K562 (cell line): ENCODE measurements around the gene AGO4. TPM values are rescaled to one million over a fixed set of nuclear protein-coding genes. Genes with fewer than 3 reads are reported as not detected.
"Not testable (repeated sequence)": the region's sequence is repeated elsewhere in the genome, so short reads cannot be mapped to it uniquely, and the experiment has no call there.

Experiments used
- ATAC-seq: fragments of 200-7000 bp; cut with Tn5 transposase; 3 replicates; pipeline ENCODE4 v1.9.1; 2020; ENCODE audit warnings: moderate library complexity
- BruUV-seq: library from RNA; stranded (reverse); fragments of 400-500 nt; replicated peaks from 2 replicates; lab custom pipeline; 2021; lab: Mats Ljungman, UMichigan
- CTCF ChIA-PET: fragments of 300-600 bp; formaldehyde crosslinking; extraction: SDS; loops from one replicate; lab custom pipeline; 2021; ENCODE audit warnings: low intra/inter-chr PET ratio; lab: Yijun Ruan, JAX
- POLR2A ChIA-PET: fragments of 300-600, 350-650 bp; sonication (Branson Sonifier 250); formaldehyde crosslinking; extraction: SDS; loops from one replicate; lab custom pipeline; 2021; ENCODE audit warnings: antibody characterized with exemption, inconsistent platforms; lab: Yijun Ruan, JAX
- DNase-seq, 4 experiments: peaks; one replicate each; pipeline versions ENCODE4 v3.0.0 to v3.0.0-alpha.2; 2011 to 2018; ENCODE audit warnings: low spot score in 3 of 4, mixed read lengths in 3 of 4; ENCODE audit errors: extremely low read depth in 1 of 4
- FAIRE-seq: peaks from 2 replicates; lab custom pipeline; 2011; peaks lifted over from hg19 to GRCh38; lab: Jason Lieb, UNC
- H2AFZ ChIP-seq: 2 replicates; pipeline ENCODE4 v1.6.0; 2011; ENCODE audit warnings: low read depth, low read length, control low read depth, inconsistent platforms
- H3K27ac ChIP-seq: fragments of 200-600 bp; 3 replicates; pipeline ENCODE4 v1.8.0; 2011; ENCODE audit warnings: low read depth, mild to moderate bottlenecking, control low read depth, inconsistent platforms, low read length, moderate library complexity, mixed read lengths; ENCODE audit errors: extremely low read depth
- H3K27me3 ChIP-seq, 2 experiments: fragments of 300-600 bp in 1 of 2; 2 replicates in 1 of 2; 3 replicates in 1 of 2; pipeline versions ENCODE4 v1.6.0 to v1.8.0; 2011; ENCODE audit warnings: inconsistent platforms in 2 of 2, low read length in 2 of 2, mild to moderate bottlenecking in 1 of 2, mixed read lengths in 1 of 2, moderate library complexity in 1 of 2; ENCODE audit not compliant: control insufficient read depth in 2 of 2, insufficient read depth in 2 of 2
- H3K36me3 ChIP-seq: fragments of 300-600 bp; 3 replicates; pipeline ENCODE4 v1.8.0; 2011; ENCODE audit warnings: mild to moderate bottlenecking, low read length, inconsistent platforms; ENCODE audit not compliant: control insufficient read depth, insufficient read depth
- H3K4me1 ChIP-seq, 2 experiments: fragments of 200-600 bp in 1 of 2; replicated peaks in 1 of 2; 2 replicates in 1 of 2; 3 replicates in 1 of 2; pipeline versions ENCODE4 v1.5.1 to v1.8.0; 2011; ENCODE audit warnings: inconsistent platforms in 2 of 2, low read length in 2 of 2, mild to moderate bottlenecking in 1 of 2, mixed read lengths in 1 of 2, moderate library complexity in 1 of 2; ENCODE audit not compliant: control insufficient read depth in 2 of 2, insufficient read depth in 2 of 2
- H3K4me2 ChIP-seq: 2 replicates; pipeline ENCODE4 v1.6.1; 2011; ENCODE audit warnings: low read length, control low read depth, inconsistent platforms, mixed read lengths; ENCODE audit not compliant: insufficient read depth
- H3K4me3 ChIP-seq: fragments of 200-600 bp; sonication (generic), shearing (Covaris generic); 2 replicates; pipeline ENCODE4 v1.5.1; 2016; ENCODE audit warnings: control low read depth, inconsistent platforms
- H3K79me2 ChIP-seq: fragments of 200-600 bp; 3 replicates; pipeline ENCODE4 v1.8.0; 2011; ENCODE audit warnings: low read length, inconsistent platforms; ENCODE audit not compliant: control insufficient read depth, insufficient read depth
- H3K9ac ChIP-seq, 2 experiments: 2 replicates each; pipeline versions ENCODE4 v1.6.0 to v1.6.1; 2011; ENCODE audit warnings: low read depth in 2 of 2, low read length in 2 of 2, control low read depth in 1 of 2, inconsistent platforms in 1 of 2, mild to moderate bottlenecking in 1 of 2, mixed read lengths in 1 of 2; ENCODE audit not compliant: insufficient read depth in 1 of 2
- H3K9me1 ChIP-seq: one replicate; pipeline ENCODE4 v1.6.0; 2011; ENCODE audit warnings: inconsistent platforms, mild to moderate bottlenecking, low read length, moderate library complexity; ENCODE audit not compliant: control insufficient read depth, insufficient read depth
- H3K9me3 ChIP-seq: replicated peaks from 2 replicates; pipeline ENCODE4 v1.5.1; 2011; ENCODE audit warnings: low read depth, low read length, inconsistent platforms; ENCODE audit not compliant: control insufficient read depth, insufficient read depth
- H4K20me1 ChIP-seq: replicated peaks from 2 replicates; pipeline ENCODE4 v1.6.1; 2011; ENCODE audit warnings: low read length, inconsistent platforms, mixed read lengths; ENCODE audit not compliant: control insufficient read depth, insufficient read depth
- ATF1 ChIP-seq, 2 experiments: fragments of 450-650 bp in 1 of 2; IDR thresholded peaks; 2 replicates each; pipeline ENCODE4 v1.6.1; 2016; ENCODE audit warnings: missing compliant biosample characterization in 1 of 2, missing genetic modification characterization in 1 of 2
- BCOR ChIP-seq: fragments of 450-650 bp; IDR thresholded peaks from 2 replicates; pipeline ENCODE4 v1.6.1; 2016
- BHLHE40 ChIP-seq: IDR thresholded peaks from 2 replicates; pipeline ENCODE4 v1.6.1; 2011; ENCODE audit warnings: low read length, improper control_type of control experiment
- CTBP1 ChIP-seq: fragments of 450-650 bp; IDR thresholded peaks from 2 replicates; pipeline ENCODE4 v1.6.1; 2016; ENCODE audit warnings: borderline replicate concordance
- E2F6 ChIP-seq, 2 experiments: IDR thresholded peaks; 2 replicates each; pipeline ENCODE4 v1.6.1; 2011; ENCODE audit warnings: borderline replicate concordance in 1 of 2, control low read depth in 1 of 2, low read depth in 1 of 2, low read length in 1 of 2, mild to moderate bottlenecking in 1 of 2, mixed read lengths in 1 of 2, moderate library complexity in 1 of 2; ENCODE audit not compliant: insufficient read depth in 1 of 2, insufficient read length in 1 of 2, poor library complexity in 1 of 2, severe bottlenecking in 1 of 2; ENCODE audit errors: extremely low read depth in 1 of 2
- GTF2E2 ChIP-seq: fragments of 200-800 bp; sonication (Bioruptor generic); IDR thresholded peaks from 2 replicates; pipeline ENCODE4 v1.6.1; 2016; ENCODE audit warnings: missing genetic modification characterization, missing compliant biosample characterization
- LEF1 ChIP-seq: fragments of 450-650 bp; IDR thresholded peaks from 2 replicates; pipeline ENCODE4 v1.6.1; 2016; ENCODE audit warnings: mild to moderate bottlenecking
- MEIS2 ChIP-seq: fragments of 450-650 bp; IDR thresholded peaks from 2 replicates; pipeline ENCODE4 v1.6.1; 2014; ENCODE audit warnings: mild to moderate bottlenecking; ENCODE audit not compliant: partially characterized antibody
- NFIC ChIP-seq: fragments of 450-650 bp; IDR thresholded peaks from 2 replicates; pipeline ENCODE4 v1.6.1; 2017; ENCODE audit warnings: mild to moderate bottlenecking, inconsistent platforms
- SAFB ChIP-seq: fragments of 200-400 bp; formaldehyde crosslinking; IDR thresholded peaks from 2 replicates; pipeline ENCODE4 v1.6.1; 2017; ENCODE audit warnings: low read depth, low read length, borderline replicate concordance
- ZFX ChIP-seq: sonication (generic); formaldehyde crosslinking; IDR thresholded peaks from 2 replicates; pipeline ENCODE4 v1.8.0; 2022; ENCODE audit warnings: mild to moderate bottlenecking, missing genetic modification reagents, moderate library complexity
- ZNF592 ChIP-seq: fragments of 450-650 bp; IDR thresholded peaks from 2 replicates; pipeline ENCODE4 v1.6.1; 2017; ENCODE audit warnings: antibody characterized with exemption, mild to moderate bottlenecking
- WGBS: fragments of 100-300 bp; shearing (Covaris generic); methylation state at CpG from one replicate; pipeline ENCODE4 v1.1.6; 2016; ENCODE audit warnings: low coverage, mixed read lengths; ENCODE audit not compliant: insufficient coverage; ENCODE audit errors: missing lambda C conversion rate; 5-methylcytosine and 5-hydroxymethylcytosine counted together
- in situ Hi-C: fragments of 300-500 bp; cut with MboI; formaldehyde crosslinking; loops from 4 replicates; pipeline ENCODE4 v1.15.0; 2018; ENCODE audit warnings: inconsistent platforms, mixed read lengths
- intact Hi-C: fragments of 100-400 bp; cut with micrococcal nuclease; formaldehyde crosslinking; loops from 2 replicates; pipeline ENCODE4 v1.14.2; 2022
- polyA plus RNA-seq, 8 experiments: library from polyadenylated mRNA; depleted of rRNA in 4 of 8; stranded (reverse) in 5 of 8; unstranded in 3 of 8; fragments of >200 nt; fragmentation: Nextera tagmentation in 2 of 8; fragmentation: Illumina TruSeq in 1 of 8; extraction: Ambion mirVana in 2 of 8; extraction: Trizol in 1 of 8; gene quantifications; 2 replicates each; pipeline versions ENCODE4 v1.2.1 to v1.2.3, GENCODE V29; 2011 to 2014; ENCODE audit warnings: inconsistent platforms in 1 of 8, missing spikeins in 1 of 8
- total RNA-seq, 7 experiments: library from RNA; depleted of rRNA in 6 of 7; stranded (reverse); fragments of >200 nt in 6 of 7; fragmentation: Illumina TruSeq in 2 of 7; extraction: Trizol in 2 of 7; gene quantifications; 2 replicates each; pipeline versions ENCODE4 v1.2.1 to v1.2.3, GENCODE V29; 2011 to 2021; ENCODE audit warnings: low replicate concordance in 1 of 7
- TF ChIP-seq, protein P1 (sequence below), 2 experiments: fragments of 450-650 bp in 1 of 2; sonication (generic) in 1 of 2; formaldehyde crosslinking in 1 of 2; IDR thresholded peaks in 1 of 2; conservative IDR thresholded peaks in 1 of 2; 2 replicates each; pipeline versions ENCODE4 v1.6.1 to v1.8.1; 2016 to 2023; ENCODE audit warnings: mild to moderate bottlenecking in 2 of 2, moderate library complexity in 2 of 2, inconsistent platforms in 1 of 2, missing genetic modification reagents in 1 of 2
- TF ChIP-seq, protein P2 (sequence below): sonication (generic); formaldehyde crosslinking; IDR thresholded peaks from 2 replicates; pipeline ENCODE4 v1.9.0; 2022; ENCODE audit warnings: mild to moderate bottlenecking, missing genetic modification reagents

AGO4 gene
- total and polyA plus RNA-seq, 9 of the 15 experiments (the other 6 are each of a cell fraction or from before 2014, with no cell fraction given): 1.3 to 10.5 (median 6.5) TPM

GRCh38 chr1:35869245-35869950 is 61.6 kb downstream of the AGO4 start:
- ATAC-seq: peak; percentile 96
- peak overlapping the region; percentile 80 for H2AFZ ChIP-seq
- POLR2A ChIA-PET: interaction anchor here (0.6 to 2.1 kb wide), 8 partner anchors 9 to 695 kb away, joined by 3 to 19 read pairs (median 4); no protein-coding TSS in a partner anchor
- peak; percentile 86; the same call in 1 of the 2 replicates for TF ChIP-seq SAFB
- peak; percentile 22; the same call in 1 of the 2 replicates for TF ChIP-seq LEF1
- TF ChIP-seq ZFX (CRISPR knock-in tag): peak; percentile 79
- TF ChIP-seq, protein P1, sequence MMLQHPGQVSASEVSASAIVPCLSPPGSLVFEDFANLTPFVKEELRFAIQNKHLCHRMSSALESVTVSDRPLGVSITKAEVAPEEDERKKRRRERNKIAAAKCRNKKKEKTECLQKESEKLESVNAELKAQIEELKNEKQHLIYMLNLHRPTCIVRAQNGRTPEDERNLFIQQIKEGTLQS (IDR thresholded peaks at IDR 0.05): peak; percentile 34; the same call in 1 of the 2 replicates
- TF ChIP-seq, protein P1 (CRISPR knock-in tag; conservative IDR thresholded peaks at IDR 0.05): not testable (repeated sequence)
- TF ChIP-seq MEIS2: peak; percentile 99
- not testable (repeated sequence) for TF ChIP-seq ATF1 (CRISPR knock-in tag; IDR thresholded peaks at IDR 0.05)
- TF ChIP-seq ATF1 (tag; IDR thresholded peaks at IDR 0.05): peak; percentile 78
- TF ChIP-seq E2F6 (IDR thresholded peaks at IDR 0.05; ENCODE audit: borderline replicate concordance in 1 of 2, extremely low read depth in 1 of 2, insufficient read depth in 1 of 2, insufficient read length in 1 of 2, low read depth in 1 of 2, low read length in 1 of 2, poor library complexity in 1 of 2, severe bottlenecking in 1 of 2): peak; percentile 71 to 73
- 0 out of 2 replicates have a peak, but pooled peaks have one; percentile 51 for TF ChIP-seq BCOR
- peak; percentile 17; the same call in 1 of the 2 replicates for TF ChIP-seq CTBP1
- TF ChIP-seq NFIC: peak; percentile 30; the same call in 1 of the 2 replicates
- TF ChIP-seq, protein P2, sequence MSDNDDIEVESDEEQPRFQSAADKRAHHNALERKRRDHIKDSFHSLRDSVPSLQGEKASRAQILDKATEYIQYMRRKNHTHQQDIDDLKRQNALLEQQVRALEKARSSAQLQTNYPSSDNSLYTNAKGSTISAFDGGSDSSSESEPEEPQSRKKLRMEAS (CRISPR knock-in tag): peak; percentile 79
- peak; percentile 64 for TF ChIP-seq ZNF592
- 0 out of 2 replicates have a peak, but pooled peaks have one; percentile 64 for TF ChIP-seq GTF2E2 (tag)
- peak; percentile 94 for TF ChIP-seq BHLHE40

More at GRCh38 chr1:35869245-35869950, 61.6 kb downstream of the AGO4 start:
- Histone ChIP-seq H3K9ac (peak overlapping the region; percentile 70 to 77), H3K4me3 (peak overlapping the region; percentile 45), H3K79me2 (peaks cover 48% of the 10 kb centered on the region), H3K36me3 (peaks cover 16% of the 10 kb centered on the region; the same call in 2 of the 3 replicates), H3K4me2 (peak overlapping the region; percentile 77), H3K27ac (peak overlapping the region; percentile 82)
- CTCF ChIA-PET, H3K27me3 ChIP-seq, H4K20me1 ChIP-seq, H3K4me1 ChIP-seq, in situ Hi-C loops, H3K9me3 ChIP-seq, H3K9me1 ChIP-seq: not testable (repeated sequence)
- 31% methylated on average over 26 of the region's 34 CpGs for WGBS
- intact Hi-C loops: loop anchor here (1.0 kb wide), 1 partner anchor 13 kb away; no protein-coding TSS in a partner anchor
- FAIRE-seq (peak; percentile 94), DNase-seq (peak; percentile 83 to 98 (median 88))
- TSS peak; percentile 97 for BruUV-seq
